ENCODE results near the gene HIRA. TPM values are rescaled to one million over a fixed set of nuclear protein-coding genes. Genes with fewer than 3 reads are reported as not detected.

HIRA gene
- total and polyA plus RNA-seq, 2 experiments from 2014 or later: 9.4 to 58.3 TPM

DNA sequence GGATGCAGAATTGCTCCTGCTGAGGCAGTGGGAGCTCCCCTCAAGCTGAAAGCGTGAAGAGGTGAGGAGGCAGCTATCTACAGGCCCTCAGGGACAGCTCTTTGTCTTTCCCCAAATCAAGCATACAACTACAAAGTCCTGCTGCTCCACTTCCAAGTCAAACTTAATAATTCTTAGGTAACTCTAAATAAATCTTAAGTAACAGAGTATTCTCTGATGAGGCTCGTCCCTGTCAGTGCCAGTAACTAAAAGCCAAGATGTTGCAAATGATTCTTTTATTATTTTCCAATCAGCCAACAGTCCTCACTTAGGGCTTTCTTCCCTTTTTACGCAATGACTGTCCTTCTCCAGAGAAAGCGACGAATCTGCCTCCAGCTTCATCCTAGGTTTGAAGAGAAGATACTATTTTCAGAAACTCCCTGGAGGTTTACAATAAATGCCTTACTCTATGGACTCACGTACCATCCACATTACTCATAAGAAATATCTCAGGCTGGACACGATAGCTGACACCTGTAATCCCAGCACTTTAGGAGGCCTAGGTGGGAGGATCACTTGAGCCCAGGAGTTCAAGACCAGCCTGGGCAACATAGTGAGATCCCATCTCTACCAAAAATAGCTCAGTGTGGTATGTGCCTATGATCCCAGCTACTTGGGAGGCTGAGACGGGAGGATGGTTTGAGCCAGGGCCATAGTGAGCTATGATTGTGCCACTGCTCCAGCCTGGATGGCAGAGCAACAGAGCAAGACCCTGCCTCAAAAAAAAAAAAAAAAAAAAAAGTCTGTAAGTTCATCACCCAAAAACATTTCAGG lies 19.0 kb upstream of the HIRA start (continued):
- no peak for TF ChIP-seq EZH2phosphoT487 (IDR thresholded peaks at IDR 0.05; ENCODE audit: unreplicated experiment)
- TF ChIP-seq EZH2 (IDR thresholded peaks at IDR 0.05; ENCODE audit: low read depth, unreplicated experiment): no peak
- no peak for TF ChIP-seq ZNF114 (CRISPR knock-in tag; IDR thresholded peaks at IDR 0.05)
- TF ChIP-seq CREB1 (CRISPR knock-in tag; IDR thresholded peaks at IDR 0.05; ENCODE audit: low read depth): no peak
- no peak for TF ChIP-seq JUNB (IDR thresholded peaks at IDR 0.05; ENCODE audit: unreplicated experiment)
- no peak for TF ChIP-seq POLR2AphosphoS5 (IDR thresholded peaks at IDR 0.05; ENCODE audit: low read depth)
- TF ChIP-seq, protein P1, sequence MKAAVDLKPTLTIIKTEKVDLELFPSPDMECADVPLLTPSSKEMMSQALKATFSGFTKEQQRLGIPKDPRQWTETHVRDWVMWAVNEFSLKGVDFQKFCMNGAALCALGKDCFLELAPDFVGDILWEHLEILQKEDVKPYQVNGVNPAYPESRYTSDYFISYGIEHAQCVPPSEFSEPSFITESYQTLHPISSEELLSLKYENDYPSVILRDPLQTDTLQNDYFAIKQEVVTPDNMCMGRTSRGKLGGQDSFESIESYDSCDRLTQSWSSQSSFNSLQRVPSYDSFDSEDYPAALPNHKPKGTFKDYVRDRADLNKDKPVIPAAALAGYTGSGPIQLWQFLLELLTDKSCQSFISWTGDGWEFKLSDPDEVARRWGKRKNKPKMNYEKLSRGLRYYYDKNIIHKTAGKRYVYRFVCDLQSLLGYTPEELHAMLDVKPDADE (IDR thresholded peaks at IDR 0.05): no peak
- no peak for TF ChIP-seq NANOG (IDR thresholded peaks at IDR 0.05; ENCODE audit: borderline replicate concordance)
- TF ChIP-seq STAT1 (IDR thresholded peaks at IDR 0.05; ENCODE audit: unreplicated experiment): no peak
- TF ChIP-seq, protein P2, sequence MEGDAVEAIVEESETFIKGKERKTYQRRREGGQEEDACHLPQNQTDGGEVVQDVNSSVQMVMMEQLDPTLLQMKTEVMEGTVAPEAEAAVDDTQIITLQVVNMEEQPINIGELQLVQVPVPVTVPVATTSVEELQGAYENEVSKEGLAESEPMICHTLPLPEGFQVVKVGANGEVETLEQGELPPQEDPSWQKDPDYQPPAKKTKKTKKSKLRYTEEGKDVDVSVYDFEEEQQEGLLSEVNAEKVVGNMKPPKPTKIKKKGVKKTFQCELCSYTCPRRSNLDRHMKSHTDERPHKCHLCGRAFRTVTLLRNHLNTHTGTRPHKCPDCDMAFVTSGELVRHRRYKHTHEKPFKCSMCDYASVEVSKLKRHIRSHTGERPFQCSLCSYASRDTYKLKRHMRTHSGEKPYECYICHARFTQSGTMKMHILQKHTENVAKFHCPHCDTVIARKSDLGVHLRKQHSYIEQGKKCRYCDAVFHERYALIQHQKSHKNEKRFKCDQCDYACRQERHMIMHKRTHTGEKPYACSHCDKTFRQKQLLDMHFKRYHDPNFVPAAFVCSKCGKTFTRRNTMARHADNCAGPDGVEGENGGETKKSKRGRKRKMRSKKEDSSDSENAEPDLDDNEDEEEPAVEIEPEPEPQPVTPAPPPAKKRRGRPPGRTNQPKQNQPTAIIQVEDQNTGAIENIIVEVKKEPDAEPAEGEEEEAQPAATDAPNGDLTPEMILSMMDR (conservative IDR thresholded peaks at IDR 0.05; ENCODE audit: low read depth in 2 of 2): no peak

DNA sequence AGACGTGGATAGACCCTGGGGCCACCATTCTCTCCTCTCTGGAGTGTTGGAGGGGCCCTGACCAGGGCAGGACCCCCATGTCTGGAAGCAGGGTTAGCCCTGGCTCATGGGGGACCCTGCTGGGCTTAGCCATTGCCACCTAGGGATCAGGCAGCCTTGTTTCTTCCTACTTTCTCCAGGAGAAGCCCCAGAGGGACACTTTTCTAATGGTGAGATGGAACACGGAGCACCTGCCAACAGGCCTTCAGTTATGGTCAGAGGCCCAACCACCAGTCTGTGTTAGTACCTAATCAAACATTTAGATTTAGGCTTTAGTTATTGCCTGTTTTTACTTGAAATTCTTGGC lies 17.9 kb upstream of the HIRA start:
- no peaks in the 10 kb centered on the region for H3K9me2 ChIP-seq (ENCODE audit: insufficient read depth)
- H3K4me3 ChIP-seq: no peak overlapping the region
- Mint-ChIP-seq H3K27ac (no peak overlapping the region), H3K4me3 (peak overlapping the region; percentile 29; the same call in 1 of the 3 replicates), H3K4me1 (peaks cover 17% of the 10 kb centered on the region), H3K9me3 (no peaks in the 10 kb centered on the region; the same call in 2 of the 3 replicates), H3K27me3 (ENCODE audit: insufficient read depth, low read depth, poor library complexity) (peaks cover 10% of the 10 kb centered on the region), H3K36me3 (ENCODE audit: low read depth) (peaks cover 62% of the 10 kb centered on the region)
- H4K20me1 ChIP-seq (replicated peaks; ENCODE audit: insufficient read depth): peaks cover 35% of the 10 kb centered on the region
- DNase-seq (ENCODE audit: low spot score): no peak
- peaks cover 24% of the 10 kb centered on the region for H3K79me2 ChIP-seq (replicated peaks; ENCODE audit: insufficient read depth)
- H3K27me3 ChIP-seq (ENCODE audit: insufficient read depth): peaks cover 8% of the 10 kb centered on the region
- H3K4me1 ChIP-seq (ENCODE audit: insufficient read depth): peaks cover 12% of the 10 kb centered on the region; the same call in 1 of the 2 replicates
- H2AFZ ChIP-seq: no peak overlapping the region
- H3K27ac ChIP-seq (ENCODE audit: low read depth): no peak overlapping the region; the same call in 1 of the 2 replicates
- H3K4me2 ChIP-seq: no peak overlapping the region
- peaks cover 12% of the 10 kb centered on the region for H3K36me3 ChIP-seq (ENCODE audit: insufficient read depth)
- H3F3A ChIP-seq (replicated peaks; ENCODE audit: low read depth): peaks cover 11% of the 10 kb centered on the region; the same call in 1 of the 2 replicates
- no peak for ATAC-seq
- TF ChIP-seq STAT1 (IDR thresholded peaks at IDR 0.05; ENCODE audit: unreplicated experiment) (no peak), ZNF114 (CRISPR knock-in tag; IDR thresholded peaks at IDR 0.05) (no peak), EZH2 (IDR thresholded peaks at IDR 0.05; ENCODE audit: low read depth, unreplicated experiment) (no peak)
- TF ChIP-seq, protein P3, sequence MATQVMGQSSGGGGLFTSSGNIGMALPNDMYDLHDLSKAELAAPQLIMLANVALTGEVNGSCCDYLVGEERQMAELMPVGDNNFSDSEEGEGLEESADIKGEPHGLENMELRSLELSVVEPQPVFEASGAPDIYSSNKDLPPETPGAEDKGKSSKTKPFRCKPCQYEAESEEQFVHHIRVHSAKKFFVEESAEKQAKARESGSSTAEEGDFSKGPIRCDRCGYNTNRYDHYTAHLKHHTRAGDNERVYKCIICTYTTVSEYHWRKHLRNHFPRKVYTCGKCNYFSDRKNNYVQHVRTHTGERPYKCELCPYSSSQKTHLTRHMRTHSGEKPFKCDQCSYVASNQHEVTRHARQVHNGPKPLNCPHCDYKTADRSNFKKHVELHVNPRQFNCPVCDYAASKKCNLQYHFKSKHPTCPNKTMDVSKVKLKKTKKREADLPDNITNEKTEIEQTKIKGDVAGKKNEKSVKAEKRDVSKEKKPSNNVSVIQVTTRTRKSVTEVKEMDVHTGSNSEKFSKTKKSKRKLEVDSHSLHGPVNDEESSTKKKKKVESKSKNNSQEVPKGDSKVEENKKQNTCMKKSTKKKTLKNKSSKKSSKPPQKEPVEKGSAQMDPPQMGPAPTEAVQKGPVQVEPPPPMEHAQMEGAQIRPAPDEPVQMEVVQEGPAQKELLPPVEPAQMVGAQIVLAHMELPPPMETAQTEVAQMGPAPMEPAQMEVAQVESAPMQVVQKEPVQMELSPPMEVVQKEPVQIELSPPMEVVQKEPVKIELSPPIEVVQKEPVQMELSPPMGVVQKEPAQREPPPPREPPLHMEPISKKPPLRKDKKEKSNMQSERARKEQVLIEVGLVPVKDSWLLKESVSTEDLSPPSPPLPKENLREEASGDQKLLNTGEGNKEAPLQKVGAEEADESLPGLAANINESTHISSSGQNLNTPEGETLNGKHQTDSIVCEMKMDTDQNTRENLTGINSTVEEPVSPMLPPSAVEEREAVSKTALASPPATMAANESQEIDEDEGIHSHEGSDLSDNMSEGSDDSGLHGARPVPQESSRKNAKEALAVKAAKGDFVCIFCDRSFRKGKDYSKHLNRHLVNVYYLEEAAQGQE (IDR thresholded peaks at IDR 0.05; ENCODE audit: unreplicated experiment): no peak
- TF ChIP-seq, protein P4, sequence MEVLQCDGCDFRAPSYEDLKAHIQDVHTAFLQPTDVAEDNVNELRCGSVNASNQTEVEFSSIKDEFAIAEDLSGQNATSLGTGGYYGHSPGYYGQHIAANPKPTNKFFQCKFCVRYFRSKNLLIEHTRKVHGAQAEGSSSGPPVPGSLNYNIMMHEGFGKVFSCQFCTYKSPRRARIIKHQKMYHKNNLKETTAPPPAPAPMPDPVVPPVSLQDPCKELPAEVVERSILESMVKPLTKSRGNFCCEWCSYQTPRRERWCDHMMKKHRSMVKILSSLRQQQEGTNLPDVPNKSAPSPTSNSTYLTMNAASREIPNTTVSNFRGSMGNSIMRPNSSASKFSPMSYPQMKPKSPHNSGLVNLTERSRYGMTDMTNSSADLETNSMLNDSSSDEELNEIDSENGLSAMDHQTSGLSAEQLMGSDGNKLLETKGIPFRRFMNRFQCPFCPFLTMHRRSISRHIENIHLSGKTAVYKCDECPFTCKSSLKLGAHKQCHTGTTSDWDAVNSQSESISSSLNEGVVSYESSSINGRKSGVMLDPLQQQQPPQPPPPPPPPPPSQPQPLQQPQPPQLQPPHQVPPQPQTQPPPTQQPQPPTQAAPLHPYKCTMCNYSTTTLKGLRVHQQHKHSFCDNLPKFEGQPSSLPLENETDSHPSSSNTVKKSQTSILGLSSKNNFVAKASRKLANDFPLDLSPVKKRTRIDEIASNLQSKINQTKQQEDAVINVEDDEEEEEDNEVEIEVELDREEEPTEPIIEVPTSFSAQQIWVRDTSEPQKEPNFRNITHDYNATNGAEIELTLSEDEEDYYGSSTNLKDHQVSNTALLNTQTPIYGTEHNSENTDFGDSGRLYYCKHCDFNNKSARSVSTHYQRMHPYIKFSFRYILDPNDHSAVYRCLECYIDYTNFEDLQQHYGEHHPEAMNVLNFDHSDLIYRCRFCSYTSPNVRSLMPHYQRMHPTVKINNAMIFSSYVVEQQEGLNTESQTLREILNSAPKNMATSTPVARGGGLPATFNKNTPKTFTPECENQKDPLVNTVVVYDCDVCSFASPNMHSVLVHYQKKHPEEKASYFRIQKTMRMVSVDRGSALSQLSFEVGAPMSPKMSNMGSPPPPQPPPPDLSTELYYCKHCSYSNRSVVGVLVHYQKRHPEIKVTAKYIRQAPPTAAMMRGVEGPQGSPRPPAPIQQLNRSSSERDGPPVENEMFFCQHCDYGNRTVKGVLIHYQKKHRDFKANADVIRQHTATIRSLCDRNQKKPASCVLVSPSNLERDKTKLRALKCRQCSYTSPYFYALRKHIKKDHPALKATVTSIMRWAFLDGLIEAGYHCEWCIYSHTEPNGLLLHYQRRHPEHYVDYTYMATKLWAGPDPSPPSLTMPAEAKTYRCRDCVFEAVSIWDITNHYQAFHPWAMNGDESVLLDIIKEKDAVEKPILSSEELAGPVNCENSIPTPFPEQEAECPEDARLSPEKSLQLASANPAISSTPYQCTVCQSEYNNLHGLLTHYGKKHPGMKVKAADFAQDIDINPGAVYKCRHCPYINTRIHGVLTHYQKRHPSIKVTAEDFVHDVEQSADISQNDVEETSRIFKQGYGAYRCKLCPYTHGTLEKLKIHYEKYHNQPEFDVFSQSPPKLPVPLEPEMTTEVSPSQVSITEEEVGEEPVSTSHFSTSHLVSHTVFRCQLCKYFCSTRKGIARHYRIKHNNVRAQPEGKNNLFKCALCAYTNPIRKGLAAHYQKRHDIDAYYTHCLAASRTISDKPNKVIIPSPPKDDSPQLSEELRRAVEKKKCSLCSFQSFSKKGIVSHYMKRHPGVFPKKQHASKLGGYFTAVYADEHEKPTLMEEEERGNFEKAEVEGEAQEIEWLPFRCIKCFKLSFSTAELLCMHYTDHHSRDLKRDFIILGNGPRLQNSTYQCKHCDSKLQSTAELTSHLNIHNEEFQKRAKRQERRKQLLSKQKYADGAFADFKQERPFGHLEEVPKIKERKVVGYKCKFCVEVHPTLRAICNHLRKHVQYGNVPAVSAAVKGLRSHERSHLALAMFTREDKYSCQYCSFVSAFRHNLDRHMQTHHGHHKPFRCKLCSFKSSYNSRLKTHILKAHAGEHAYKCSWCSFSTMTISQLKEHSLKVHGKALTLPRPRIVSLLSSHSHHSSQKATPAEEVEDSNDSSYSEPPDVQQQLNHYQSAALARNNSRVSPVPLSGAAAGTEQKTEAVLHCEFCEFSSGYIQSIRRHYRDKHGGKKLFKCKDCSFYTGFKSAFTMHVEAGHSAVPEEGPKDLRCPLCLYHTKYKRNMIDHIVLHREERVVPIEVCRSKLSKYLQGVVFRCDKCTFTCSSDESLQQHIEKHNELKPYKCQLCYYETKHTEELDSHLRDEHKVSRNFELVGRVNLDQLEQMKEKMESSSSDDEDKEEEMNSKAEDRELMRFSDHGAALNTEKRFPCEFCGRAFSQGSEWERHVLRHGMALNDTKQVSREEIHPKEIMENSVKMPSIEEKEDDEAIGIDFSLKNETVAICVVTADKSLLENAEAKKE (CRISPR knock-in tag; IDR thresholded peaks at IDR 0.05): no peak
